DND-41 (cell line): ENCODE data around the gene TCP11.

Experiments used
- ATAC-seq: fragments of 200-7000 bp; cut with Tn5 transposase; 3 replicates; pipeline ENCODE4 v1.9.1; 2021; ENCODE audit warnings: low read depth; ENCODE audit not compliant: insufficient read depth
- DNase-seq: peaks from one replicate; pipeline ENCODE4 v3.0.0-alpha.2; 2020
- H2AFZ ChIP-seq: 2 replicates; pipeline ENCODE4 v1.6.0; 2012; ENCODE audit warnings: low read depth, low read length
- H3K27ac ChIP-seq: 2 replicates; pipeline ENCODE4 v1.5.1; 2012; ENCODE audit warnings: low read length, inconsistent platforms
- H3K27me3 ChIP-seq: fragments of 200-600 bp; sonication (generic); 2 replicates; pipeline ENCODE4 v1.6.0; 2012; ENCODE audit warnings: low read length, mild to moderate bottlenecking, inconsistent platforms; ENCODE audit not compliant: insufficient read depth, poor library complexity
- H3K36me3 ChIP-seq: 2 replicates; pipeline ENCODE4 v1.5.1; 2012; ENCODE audit warnings: low read length, inconsistent platforms; ENCODE audit not compliant: insufficient read depth
- H3K4me1 ChIP-seq: 2 replicates; pipeline ENCODE4 v1.5.1; 2012; ENCODE audit warnings: mild to moderate bottlenecking, low read length; ENCODE audit not compliant: insufficient read depth
- H3K4me2 ChIP-seq: 2 replicates; pipeline ENCODE4 v1.6.0; 2012; ENCODE audit warnings: mild to moderate bottlenecking, moderate library complexity, low read length, inconsistent platforms; ENCODE audit not compliant: insufficient read depth
- H3K4me3 ChIP-seq, 2 experiments: fragments of 200-600 bp in 1 of 2; shearing (Covaris generic) in 1 of 2; 2 replicates each; pipeline ENCODE4 v1.5.1; 2012 to 2016; ENCODE audit warnings: inconsistent platforms in 2 of 2, low read length in 2 of 2, mild to moderate bottlenecking in 2 of 2, low read depth in 1 of 2, moderate library complexity in 1 of 2
- H3K79me2 ChIP-seq: 2 replicates; pipeline ENCODE4 v1.6.0; 2012; ENCODE audit warnings: low read length, inconsistent platforms; ENCODE audit not compliant: insufficient read depth
- H3K9ac ChIP-seq: 2 replicates; pipeline ENCODE4 v1.6.0; 2012; ENCODE audit warnings: low read depth, mild to moderate bottlenecking, inconsistent platforms, low read length, moderate library complexity
- H3K9me3 ChIP-seq: 2 replicates; pipeline ENCODE4 v1.5.1; 2012; ENCODE audit warnings: low read length, moderate library complexity, mild to moderate bottlenecking, inconsistent platforms; ENCODE audit not compliant: insufficient read depth, severe bottlenecking
- H4K20me1 ChIP-seq: 2 replicates; pipeline ENCODE4 v1.6.0; 2012; ENCODE audit warnings: low read length; ENCODE audit not compliant: insufficient read depth
- CTCF ChIP-seq: IDR thresholded peaks from 2 replicates; pipeline ENCODE4 v1.5.1; 2012; ENCODE audit warnings: borderline replicate concordance, low read length, moderate library complexity, mild to moderate bottlenecking; ENCODE audit not compliant: poor library complexity, severe bottlenecking; ENCODE audit errors: extremely low read depth
- EZH2 ChIP-seq: IDR thresholded peaks from 3 replicates; pipeline ENCODE4 v1.6.1; 2012; ENCODE audit warnings: borderline replicate concordance, low read depth, mild to moderate bottlenecking, moderate library complexity, low read length, inconsistent platforms; ENCODE audit not compliant: severe bottlenecking

The TCP11 gene

DNA sequence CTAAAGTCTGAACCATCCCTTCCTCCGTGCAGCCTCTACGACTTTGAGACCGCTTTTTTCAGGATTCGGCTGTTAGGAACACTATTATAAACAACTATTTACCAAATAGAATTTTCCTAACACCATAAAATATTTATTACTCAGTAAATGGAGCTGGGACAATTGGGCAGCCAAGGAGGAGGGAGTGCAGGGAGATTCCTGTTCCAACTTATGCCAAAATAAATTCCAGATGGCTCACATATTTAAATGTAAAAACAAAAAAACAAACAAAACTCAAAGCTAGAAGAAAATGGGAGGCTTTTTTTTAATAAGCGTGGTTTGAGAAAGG, 48.1 kb downstream of the TCP11 start:
- TF ChIP-seq CTCF, result no peak
- TF ChIP-seq EZH2, result no peak
- Histone ChIP-seq H3K4me3 (no peak overlapping the region), H3K9ac (no peak overlapping the region), H3K9me3 (no peaks in the 10 kb centered on the region), H4K20me1 (no peaks in the 10 kb centered on the region; the same call in 1 of the 2 replicates), H3K79me2 (no peaks in the 10 kb centered on the region), H3K4me2 (no peak overlapping the region), H3K27me3 (no peaks in the 10 kb centered on the region), H2AFZ (no peak overlapping the region), H3K4me1 (no peaks in the 10 kb centered on the region), H3K27ac (no peak overlapping the region), H3K36me3 (peaks cover 4% of the 10 kb centered on the region)
- no peak for DNase-seq
- no peak for ATAC-seq

DNA sequence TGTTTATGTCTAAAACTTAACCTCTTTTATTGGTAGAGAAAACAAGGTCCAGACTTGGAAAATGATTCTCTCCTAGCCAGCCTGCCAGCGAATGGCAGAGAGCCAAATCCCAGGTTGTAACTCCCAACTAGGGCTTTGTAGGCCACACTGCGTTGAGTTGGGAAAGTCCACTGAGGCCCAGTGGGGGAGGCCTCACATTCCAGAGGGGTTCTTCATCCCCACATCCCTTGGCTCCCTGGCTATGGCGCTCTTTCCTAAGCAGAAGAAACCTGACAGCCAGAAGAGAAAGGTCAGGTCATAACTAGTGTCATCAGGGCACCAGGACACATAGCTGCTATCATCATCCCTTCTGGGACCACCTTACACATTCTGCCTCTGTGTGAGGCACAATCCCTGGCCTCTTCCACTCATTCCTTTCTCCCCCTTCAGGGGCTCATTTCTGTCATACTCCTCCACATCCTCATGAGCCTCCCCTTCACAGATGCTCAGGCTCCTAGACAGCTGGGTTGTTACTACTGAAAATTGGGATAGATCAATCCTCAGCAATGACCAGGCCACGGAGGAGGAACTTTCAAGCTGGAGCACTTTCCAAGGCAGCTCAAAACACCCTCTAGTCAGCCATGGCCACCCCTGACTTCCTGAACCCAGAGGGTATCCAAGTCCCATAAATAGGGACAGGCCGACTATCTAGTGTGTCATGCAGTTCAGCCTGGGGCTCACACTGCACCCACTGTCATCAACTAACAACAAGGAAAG, 48.6 kb downstream of the TCP11 start:
- H3K36me3 ChIP-seq, result peaks cover 10% of the 10 kb centered on the region
- H3K79me2 ChIP-seq, result no peaks in the 10 kb centered on the region
- ATAC-seq, result no peak
- no peaks in the 10 kb centered on the region for H3K27me3 ChIP-seq
- no peak overlapping the region for H3K4me2 ChIP-seq
- no peak overlapping the region for H3K9ac ChIP-seq
- TF ChIP-seq EZH2 (no peak), CTCF (no peak)
- H2AFZ ChIP-seq, result no peak overlapping the region
- no peaks in the 10 kb centered on the region for H3K9me3 ChIP-seq
- no peaks in the 10 kb centered on the region; the same call in 1 of the 2 replicates for H4K20me1 ChIP-seq
- DNase-seq, result no peak
- no peak overlapping the region for H3K27ac ChIP-seq
- no peaks in the 10 kb centered on the region for H3K4me1 ChIP-seq
- no peak overlapping the region for H3K4me3 ChIP-seq

DNA sequence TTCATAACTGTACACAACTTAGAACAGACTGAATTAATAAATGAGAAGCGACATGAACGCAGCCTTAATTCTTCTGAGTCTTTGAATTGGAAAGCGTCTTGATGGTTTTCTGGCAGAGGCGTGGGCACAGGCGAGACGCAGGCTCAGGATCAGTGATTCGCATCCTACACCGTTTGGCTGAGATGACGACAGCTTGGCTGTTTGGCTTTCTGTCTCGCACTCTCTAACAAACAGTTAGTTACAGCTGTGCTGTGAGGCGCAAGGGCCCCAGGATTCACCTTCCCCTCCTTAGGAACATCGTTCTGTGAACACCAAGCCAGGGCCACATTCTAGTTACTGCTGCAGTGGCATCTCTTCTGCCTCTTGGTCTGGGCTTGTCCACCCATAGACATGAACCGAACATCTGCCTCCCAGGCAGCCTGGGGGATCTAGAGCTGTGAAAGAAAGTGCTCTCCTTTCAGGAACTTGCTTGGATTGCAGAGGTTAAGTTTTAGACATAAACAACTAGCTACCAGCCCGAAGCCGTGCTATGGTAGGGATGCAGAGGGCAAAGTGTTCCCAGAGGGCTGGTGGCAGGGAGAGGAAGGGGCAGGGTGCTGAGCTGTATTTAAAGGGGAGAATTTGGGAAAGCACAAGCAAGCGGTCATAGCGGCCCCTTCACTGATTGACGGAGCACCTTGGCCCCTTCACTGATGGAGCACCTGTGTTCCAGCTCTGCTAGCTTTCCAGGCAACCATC, 49.6 kb downstream of the TCP11 start:
- Histone ChIP-seq H3K4me2 (no peak overlapping the region), H3K4me3 (no peak overlapping the region), H4K20me1 (no peaks in the 10 kb centered on the region; the same call in 1 of the 2 replicates), H3K9ac (no peak overlapping the region), H3K9me3 (no peaks in the 10 kb centered on the region), H3K4me1 (no peaks in the 10 kb centered on the region), H3K27ac (no peak overlapping the region), H2AFZ (no peak overlapping the region), H3K36me3 (peaks cover 18% of the 10 kb centered on the region), H3K79me2 (no peaks in the 10 kb centered on the region), H3K27me3 (no peaks in the 10 kb centered on the region)
- DNase-seq (no peak), ATAC-seq (no peak)
- TF ChIP-seq EZH2 (no peak), CTCF (no peak)
